Stimulated activated naive CD8-positive, alpha-beta T cell treated with anti-CD3 and anti-CD28 coated beads, Interleukin-15, amount 100 ng/mL, for 72 hours (primary cell): ENCODE measurements around the gene ERVK3-1.
"Not testable (repeated sequence)": the region's sequence is repeated elsewhere in the genome, so short reads cannot be mapped to it uniquely, and the experiment has no call there.

ENCODE experiments used
- ATAC-seq: fragments of 150-1000 bp; cut with Tn5 transposase; 2 replicates; pipeline ENCODE4 v1.10.0; 2021; ENCODE audit warnings: mild to moderate bottlenecking, moderate library complexity
- DNase-seq, 2 donors: peaks; one replicate each; pipeline ENCODE4 v3.0.0; 2021 to 2022
- H3K27ac Mint-ChIP-seq, 2 donors: one replicate each; pipeline ENCODE4 v1.8.0; 2022; ENCODE audit warnings: mild to moderate bottlenecking in 2 of 2, mixed read lengths in 2 of 2, moderate library complexity in 2 of 2
- H3K27me3 Mint-ChIP-seq: one replicate; pipeline ENCODE4 v1.8.0; 2022; ENCODE audit warnings: mixed read lengths
- H3K4me1 Mint-ChIP-seq: one replicate; pipeline ENCODE4 v1.8.0; 2022; ENCODE audit warnings: mild to moderate bottlenecking, mixed read lengths
- H3K4me3 Mint-ChIP-seq, 2 donors: one replicate each; pipeline ENCODE4 v1.8.0; 2022; ENCODE audit warnings: mild to moderate bottlenecking in 2 of 2, mixed read lengths in 2 of 2, moderate library complexity in 1 of 2
- H3K9me3 Mint-ChIP-seq, 2 donors: one replicate each; pipeline ENCODE4 v1.8.0; 2022; ENCODE audit warnings: mixed read lengths in 2 of 2

The ERVK3-1 gene, protein sequence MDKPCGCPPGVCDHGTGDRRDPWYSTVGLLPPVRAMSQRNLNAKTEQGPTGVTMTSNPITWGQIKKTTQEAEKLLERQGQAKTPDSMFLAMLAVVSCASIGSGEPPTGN

DNA sequence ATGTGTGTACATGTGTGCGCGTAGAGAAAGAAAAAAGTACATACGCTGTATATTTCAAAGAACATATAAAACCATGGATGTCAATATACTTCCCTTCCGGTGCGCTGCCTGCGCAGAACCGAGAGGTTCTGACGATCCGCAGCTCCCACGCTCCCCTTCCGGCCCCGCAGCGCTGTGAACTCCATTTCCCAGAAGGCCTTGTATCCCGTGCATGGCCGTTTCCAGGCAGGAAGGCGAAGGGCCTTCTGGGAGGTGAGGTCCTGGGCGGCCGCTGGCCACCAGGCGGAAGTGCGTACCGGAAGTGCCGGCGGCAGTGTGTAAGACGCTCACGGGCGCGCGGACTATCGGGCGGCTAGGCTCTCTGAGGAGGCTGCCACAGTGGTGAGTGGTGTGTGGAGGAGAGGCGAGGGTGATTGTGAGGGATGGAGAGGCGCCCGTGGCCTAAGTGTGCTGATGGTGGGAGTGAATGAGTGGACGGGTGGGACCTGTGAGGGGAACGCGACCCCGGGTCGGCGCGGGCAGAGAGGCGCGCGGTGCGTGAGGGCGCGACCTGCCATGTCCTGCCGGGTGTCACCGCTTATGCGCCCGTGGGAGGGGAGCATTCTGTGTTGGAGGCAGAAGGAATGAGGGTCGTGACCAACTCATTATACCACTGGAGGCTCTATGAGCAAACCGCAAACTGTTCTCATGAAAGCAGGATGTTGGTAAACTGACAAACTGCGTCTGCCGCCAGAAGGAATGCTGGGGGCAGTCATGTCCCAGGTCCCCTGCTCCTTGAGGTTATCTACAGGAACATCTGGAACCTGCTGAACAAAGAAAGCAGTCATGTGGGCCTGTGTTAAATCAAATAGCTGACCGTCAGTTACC, at the start of gene ERVK3-1:
Gene ERVK3-1, plus strand, starts transcription at position 313 of the 867 bp plus-strand sequence. CDS start 6,792 bp downstream, outside the sequence.
- Mint-ChIP-seq H3K4me1 (peaks cover 56% of the 10 kb centered on the region), H3K9me3 (peaks cover 5 to 10% of the 10 kb centered on the region in 2 donors), H3K27ac (peak within 1 kb of the TSS; percentile 97), H3K4me3 (peak within 1 kb of the TSS; percentile 91 to 92), H3K27me3 (no peaks in the 10 kb centered on the region)
- peak; percentile 98 for ATAC-seq
- peak; percentile 93 to 97 for DNase-seq

DNA sequence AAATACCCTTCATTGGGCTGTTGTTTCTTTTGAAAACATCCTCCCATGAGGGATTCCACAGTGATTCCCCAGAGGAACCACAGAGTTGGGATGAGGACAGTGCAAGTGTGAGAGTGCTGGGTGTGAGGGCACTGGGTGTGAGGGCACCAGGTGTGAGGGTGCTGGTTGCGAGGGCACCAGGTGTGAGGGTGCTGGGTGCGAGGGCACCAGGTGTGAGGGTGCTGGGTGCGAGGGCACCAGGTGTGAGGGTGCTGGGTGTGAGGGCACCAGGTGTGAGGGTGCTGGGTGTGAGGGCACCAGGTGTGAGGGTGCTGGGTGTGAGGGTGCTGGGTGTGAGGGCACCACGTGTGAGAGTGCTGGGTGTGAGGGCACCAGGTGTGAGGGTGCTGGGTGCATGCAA, 46.9 kb upstream of the ERVK3-1 start:
- not testable (repeated sequence) for H3K27me3 Mint-ChIP-seq, H3K4me1 Mint-ChIP-seq, DNase-seq, H3K4me3 Mint-ChIP-seq, ATAC-seq
- H3K27ac Mint-ChIP-seq: peak overlapping the region in 1 of 2 donors; percentile 55
- peaks cover 43 to 79% of the 10 kb centered on the region in 2 donors for H3K9me3 Mint-ChIP-seq

DNA sequence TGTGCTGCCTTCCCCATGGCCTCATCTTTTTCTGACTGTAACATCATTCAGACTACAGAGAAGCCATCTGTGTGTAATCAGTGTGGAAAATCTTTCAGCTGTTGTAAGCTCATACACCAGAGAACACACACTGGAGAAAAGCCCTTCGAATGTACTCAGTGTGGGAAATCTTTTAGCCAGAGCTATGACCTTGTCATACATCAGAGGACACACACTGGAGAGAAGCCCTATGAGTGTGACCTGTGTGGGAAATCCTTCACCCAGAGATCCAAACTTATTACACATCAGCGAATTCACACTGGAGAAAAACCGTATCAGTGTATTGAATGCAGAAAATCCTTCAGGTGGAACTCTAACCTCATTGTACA, 43.6 kb upstream of the ERVK3-1 start:
- H3K27ac Mint-ChIP-seq: no peak overlapping the region
- H3K9me3 Mint-ChIP-seq: peaks cover 32 to 55% of the 10 kb centered on the region in 2 donors
- DNase-seq (no peak), ATAC-seq (no peak)
- H3K4me1 Mint-ChIP-seq: no peaks in the 10 kb centered on the region
- no peaks in the 10 kb centered on the region for H3K27me3 Mint-ChIP-seq
- H3K4me3 Mint-ChIP-seq: no peak overlapping the region

DNA sequence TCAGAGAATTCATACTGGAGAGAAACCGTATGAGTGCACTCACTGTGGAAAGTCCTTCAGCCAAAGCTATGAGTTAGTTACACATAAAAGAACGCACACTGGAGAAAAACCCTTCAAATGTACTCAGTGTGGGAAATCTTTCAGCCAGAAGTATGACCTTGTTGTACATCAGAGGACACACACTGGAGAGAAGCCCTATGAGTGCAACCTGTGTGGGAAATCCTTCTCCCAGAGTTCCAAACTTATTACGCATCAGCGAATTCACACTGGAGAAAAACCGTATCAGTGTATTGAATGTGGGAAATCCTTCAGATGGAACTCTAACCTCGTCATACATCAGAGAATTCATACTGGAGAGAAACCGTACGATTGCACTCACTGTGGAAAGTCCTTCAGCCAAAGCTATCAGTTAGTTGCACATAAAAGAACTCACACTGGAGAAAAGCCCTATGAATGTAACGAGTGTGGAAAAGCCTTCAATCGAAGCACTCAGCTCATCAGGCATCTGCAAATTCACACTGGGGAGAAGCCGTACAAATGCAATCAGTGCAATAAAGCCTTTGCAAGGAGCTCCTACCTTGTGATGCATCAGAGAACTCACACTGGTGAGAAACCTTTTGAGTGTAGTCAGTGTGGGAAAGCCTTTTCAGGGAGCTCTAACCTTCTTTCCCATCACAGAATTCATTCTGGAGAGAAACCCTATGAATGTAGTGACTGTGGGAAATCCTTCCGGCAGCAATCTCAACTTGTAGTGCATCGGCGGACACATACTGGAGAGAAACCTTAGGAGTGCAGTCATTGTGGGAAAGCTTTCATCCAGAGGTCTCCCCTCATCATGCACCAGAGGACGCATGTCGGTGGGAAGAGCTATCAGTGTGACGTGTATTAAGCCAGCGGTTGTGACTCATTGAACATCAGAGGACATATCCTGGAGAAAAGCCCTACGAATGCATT, 42.9 kb upstream of the ERVK3-1 start:
- no peaks in the 10 kb centered on the region for H3K27me3 Mint-ChIP-seq
- peak overlapping the region in 1 of 2 donors; percentile 91 for H3K27ac Mint-ChIP-seq
- DNase-seq (no peak), ATAC-seq (no peak)
- H3K4me1 Mint-ChIP-seq: no peaks in the 10 kb centered on the region
- peaks cover 31 to 49% of the 10 kb centered on the region in 2 donors for H3K9me3 Mint-ChIP-seq
- no peak overlapping the region for H3K4me3 Mint-ChIP-seq

DNA sequence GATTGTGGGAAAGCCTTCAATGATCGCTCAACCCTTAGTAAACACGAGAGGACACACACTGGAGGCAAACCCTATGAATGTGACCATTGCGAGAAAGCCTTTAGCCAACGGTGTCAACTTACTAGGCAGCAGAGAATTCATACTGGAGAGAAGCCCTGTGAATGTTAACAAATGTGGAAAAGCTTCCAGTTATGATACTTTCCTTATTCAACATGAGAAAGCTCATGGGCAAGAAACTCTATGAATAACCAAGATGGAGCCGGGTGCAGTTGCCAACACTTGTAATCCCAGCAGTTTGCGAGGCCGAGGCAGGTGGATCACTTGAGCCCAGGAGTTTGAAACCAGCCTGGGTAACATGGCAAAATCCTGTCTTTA, 42.3 kb upstream of the ERVK3-1 start:
- Mint-ChIP-seq H3K27me3 (no peaks in the 10 kb centered on the region), H3K4me1 (no peaks in the 10 kb centered on the region), H3K27ac (peak overlapping the region in 1 of 2 donors; percentile 91), H3K9me3 (peaks cover 24 to 42% of the 10 kb centered on the region in 2 donors), H3K4me3 (no peak overlapping the region)
- ATAC-seq: no peak
- DNase-seq: no peak

DNA sequence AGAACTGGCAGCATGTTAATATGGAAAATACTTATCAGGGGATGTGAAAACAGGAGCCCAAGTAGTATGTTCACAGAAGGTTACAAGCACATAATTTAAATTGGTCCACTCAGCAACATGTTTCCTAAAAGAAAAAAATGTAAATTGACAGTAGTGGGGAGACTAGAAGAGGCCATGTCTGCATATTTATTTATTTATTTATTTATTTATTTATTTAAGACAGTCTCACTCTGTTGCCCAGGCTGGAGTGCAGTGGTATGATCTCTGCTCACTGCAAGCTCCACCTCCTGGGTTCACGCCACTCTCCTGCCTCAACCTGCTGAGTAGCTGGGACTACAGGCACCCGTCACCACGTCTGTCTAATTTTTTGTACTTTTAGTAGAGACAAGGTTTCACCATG, 40.1 kb upstream of the ERVK3-1 start:
- Mint-ChIP-seq H3K27me3 (no peaks in the 10 kb centered on the region), H3K27ac (no peak overlapping the region), H3K4me3 (no peak overlapping the region), H3K9me3 (peaks cover 22 to 33% of the 10 kb centered on the region in 2 donors), H3K4me1 (no peaks in the 10 kb centered on the region)
- ATAC-seq: no peak
- DNase-seq: no peak

DNA sequence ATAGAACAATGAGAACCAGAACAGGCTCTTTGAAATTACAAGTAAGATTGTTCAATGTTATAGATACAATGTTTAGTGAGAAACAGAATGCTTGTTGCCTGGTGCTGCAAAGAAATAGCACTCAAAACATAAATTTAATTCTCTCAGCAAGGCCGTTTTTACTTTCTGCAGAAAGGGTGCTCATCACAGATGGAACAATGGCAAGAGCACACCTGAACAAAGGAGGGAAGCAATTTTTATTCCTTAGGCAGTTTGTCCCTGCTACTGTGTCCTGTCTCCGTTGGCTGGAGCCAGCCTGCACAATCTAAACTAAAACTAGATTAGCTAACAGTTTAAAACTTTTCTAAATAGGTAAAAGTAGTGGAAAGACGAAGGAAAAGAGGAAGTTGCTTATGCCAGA, 36.8 kb upstream of the ERVK3-1 start:
- Mint-ChIP-seq H3K4me1 (no peaks in the 10 kb centered on the region), H3K9me3 (peaks cover 16 to 32% of the 10 kb centered on the region in 2 donors), H3K27me3 (no peaks in the 10 kb centered on the region), H3K4me3 (no peak overlapping the region), H3K27ac (no peak overlapping the region)
- ATAC-seq (no peak), DNase-seq (no peak)

DNA sequence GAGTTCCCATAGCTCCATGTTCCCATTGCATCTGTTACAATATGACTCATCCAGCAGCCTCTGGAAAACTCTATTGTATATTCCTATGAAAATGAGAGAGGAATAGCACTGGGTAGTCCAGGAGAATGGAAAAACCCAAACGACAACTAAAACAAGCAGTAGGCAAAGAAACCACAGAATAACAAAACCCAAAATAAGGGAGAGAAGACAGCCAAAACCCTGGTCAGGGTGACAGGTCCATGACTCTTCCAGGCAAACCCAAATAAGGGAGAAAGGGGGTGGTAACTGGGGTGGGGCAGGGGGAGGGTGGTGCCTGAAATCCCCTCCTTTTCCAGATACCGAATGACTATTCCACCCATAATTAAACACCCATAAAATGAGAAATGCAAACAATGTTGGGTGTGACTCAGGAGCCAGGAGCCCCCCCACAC, 30.4 kb upstream of the ERVK3-1 start:
- Mint-ChIP-seq H3K27me3 (no peaks in the 10 kb centered on the region), H3K9me3 (peaks cover 16 to 47% of the 10 kb centered on the region in 2 donors), H3K4me3 (no peak overlapping the region), H3K27ac (no peak overlapping the region), H3K4me1 (peaks cover 16% of the 10 kb centered on the region)
- ATAC-seq (no peak), DNase-seq (no peak)

DNA sequence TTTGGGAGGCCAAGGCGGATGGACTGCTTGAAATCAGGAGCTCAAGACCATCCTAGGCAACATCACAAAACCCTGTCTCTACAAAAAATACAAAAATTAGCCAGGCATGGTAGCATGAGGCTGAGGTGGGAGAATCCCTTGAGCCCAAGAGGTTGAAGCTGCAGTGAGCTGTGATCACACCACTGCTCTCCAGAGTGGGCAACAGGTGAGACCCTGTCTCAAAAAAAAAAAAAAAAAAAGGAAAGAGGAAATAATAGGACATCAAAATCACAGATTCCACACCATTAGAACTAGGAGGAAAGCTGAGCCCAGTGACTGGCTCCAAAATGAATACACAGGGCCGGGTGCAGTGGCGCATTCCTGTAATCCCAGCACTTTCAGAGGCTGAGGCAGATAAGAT, 29.6 kb upstream of the ERVK3-1 start:
- Mint-ChIP-seq H3K4me3 (no peak overlapping the region), H3K27me3 (no peaks in the 10 kb centered on the region), H3K27ac (peak overlapping the region in 1 of 2 donors; percentile 74), H3K4me1 (peaks cover 24% of the 10 kb centered on the region), H3K9me3 (peaks cover 10 to 45% of the 10 kb centered on the region in 2 donors)
- ATAC-seq: no peak
- DNase-seq: no peak

DNA sequence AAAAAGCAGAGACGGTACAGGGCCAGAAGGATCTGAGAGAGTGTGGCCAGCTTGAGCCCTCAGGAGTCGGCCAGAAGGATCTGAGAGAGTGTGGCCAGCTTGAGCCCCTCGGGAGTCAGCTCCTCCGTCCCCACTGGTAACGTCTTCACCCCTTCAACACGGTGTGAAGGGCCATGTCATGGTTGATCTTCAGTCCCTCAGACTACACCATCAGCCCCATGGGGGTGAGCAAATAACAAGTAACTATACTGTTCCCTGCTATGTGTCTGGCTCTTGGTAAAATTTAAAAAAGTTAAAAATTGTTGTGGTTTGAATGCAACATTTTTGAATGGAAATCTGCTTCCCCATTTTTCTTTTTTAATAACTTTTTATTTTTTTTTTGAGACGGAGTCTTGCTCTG, 28.0 kb upstream of the ERVK3-1 start:
- Mint-ChIP-seq H3K27me3 (no peaks in the 10 kb centered on the region), H3K9me3 (peaks cover 8 to 38% of the 10 kb centered on the region in 2 donors), H3K4me1 (peaks cover 36% of the 10 kb centered on the region), H3K4me3 (peak overlapping the region; percentile 35 to 85), H3K27ac (no peak overlapping the region)
- ATAC-seq (no peak), DNase-seq (no peak)

DNA sequence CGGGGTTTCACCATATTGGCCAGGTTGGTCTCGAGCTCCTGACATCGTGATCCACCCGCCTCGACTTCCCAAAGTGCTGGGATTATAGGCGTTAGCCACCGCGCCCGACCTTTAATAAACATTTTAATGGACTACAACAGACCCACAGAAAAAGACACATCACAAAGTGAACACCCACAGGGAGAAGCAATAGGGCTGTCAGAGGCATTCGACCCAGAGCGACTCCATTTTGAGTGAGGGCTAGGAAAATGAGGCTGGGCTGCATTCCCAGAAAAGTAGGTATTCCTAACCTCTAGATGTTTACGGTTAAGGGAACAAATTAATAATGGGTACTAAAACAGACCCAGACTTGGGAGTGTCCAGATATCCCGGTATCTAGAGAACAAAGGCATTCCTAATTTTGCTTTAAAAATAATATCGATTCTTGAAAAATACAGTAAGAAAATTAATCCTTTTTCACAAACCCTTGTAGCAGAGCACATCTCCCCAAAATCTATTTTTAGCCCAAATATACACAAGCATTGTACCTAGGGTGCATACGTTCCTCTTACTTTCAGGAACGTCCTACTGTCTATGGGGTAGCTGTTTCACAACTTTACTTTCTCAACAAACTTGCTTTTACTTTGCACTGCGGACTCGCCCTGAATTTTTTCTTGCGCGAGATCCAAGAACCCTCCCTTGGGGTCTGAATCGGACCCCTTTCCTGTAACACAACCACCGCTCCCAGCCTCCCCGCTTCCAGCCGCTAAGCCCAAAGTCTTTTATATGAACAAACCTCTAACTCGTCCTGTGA, 27.2 kb upstream of the ERVK3-1 start:
- H3K4me1 Mint-ChIP-seq: peaks cover 36% of the 10 kb centered on the region
- H3K27me3 Mint-ChIP-seq: no peaks in the 10 kb centered on the region
- ATAC-seq (peak; percentile 11), DNase-seq (no peak)
- peak overlapping the region; percentile 85 to 91 for H3K4me3 Mint-ChIP-seq
- H3K9me3 Mint-ChIP-seq: peaks cover 8 to 37% of the 10 kb centered on the region in 2 donors
- H3K27ac Mint-ChIP-seq: peak overlapping the region; percentile 91 to 98

DNA sequence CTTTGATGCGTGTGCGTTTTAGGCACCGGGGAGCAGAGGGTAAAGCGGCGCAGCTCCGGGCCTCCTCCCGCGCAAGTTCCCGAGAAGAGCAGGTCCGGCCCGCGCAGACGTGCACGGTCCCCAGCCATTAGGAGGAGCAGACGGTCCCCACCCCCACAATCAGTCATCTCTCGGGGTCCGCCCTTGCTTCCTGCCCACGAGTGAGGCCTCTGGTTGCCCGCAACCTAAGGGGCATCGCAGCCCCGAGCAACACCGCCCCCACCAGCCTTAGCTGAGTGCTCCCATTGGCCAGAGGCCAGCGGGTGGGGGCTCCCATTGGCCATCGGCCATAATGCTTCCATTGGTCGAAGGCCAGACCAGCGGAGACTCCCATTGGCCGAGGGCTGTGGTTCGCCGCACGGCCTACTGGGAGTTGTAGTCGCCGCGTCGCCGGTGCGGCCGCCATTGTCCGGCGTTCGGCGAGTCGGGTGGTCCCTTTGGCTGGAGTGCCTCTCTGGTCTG, 26.6 kb upstream of the ERVK3-1 start, which contains the start of gene ZNF8:
Gene ZNF8, plus strand, starts transcription at position 415 of the 501 bp plus-strand sequence. CDS start 127 bp downstream, outside the sequence.
- DNase-seq: peak; percentile 97 to 99
- Mint-ChIP-seq H3K4me1 (peaks cover 36% of the 10 kb centered on the region), H3K9me3 (peaks cover 8 to 37% of the 10 kb centered on the region in 2 donors), H3K4me3 (peak within 1 kb of the TSS; percentile 85 to 91), H3K27me3 (no peaks in the 10 kb centered on the region), H3K27ac (peak within 1 kb of the TSS; percentile 91 to 98)
- ATAC-seq: peak; percentile 97

DNA sequence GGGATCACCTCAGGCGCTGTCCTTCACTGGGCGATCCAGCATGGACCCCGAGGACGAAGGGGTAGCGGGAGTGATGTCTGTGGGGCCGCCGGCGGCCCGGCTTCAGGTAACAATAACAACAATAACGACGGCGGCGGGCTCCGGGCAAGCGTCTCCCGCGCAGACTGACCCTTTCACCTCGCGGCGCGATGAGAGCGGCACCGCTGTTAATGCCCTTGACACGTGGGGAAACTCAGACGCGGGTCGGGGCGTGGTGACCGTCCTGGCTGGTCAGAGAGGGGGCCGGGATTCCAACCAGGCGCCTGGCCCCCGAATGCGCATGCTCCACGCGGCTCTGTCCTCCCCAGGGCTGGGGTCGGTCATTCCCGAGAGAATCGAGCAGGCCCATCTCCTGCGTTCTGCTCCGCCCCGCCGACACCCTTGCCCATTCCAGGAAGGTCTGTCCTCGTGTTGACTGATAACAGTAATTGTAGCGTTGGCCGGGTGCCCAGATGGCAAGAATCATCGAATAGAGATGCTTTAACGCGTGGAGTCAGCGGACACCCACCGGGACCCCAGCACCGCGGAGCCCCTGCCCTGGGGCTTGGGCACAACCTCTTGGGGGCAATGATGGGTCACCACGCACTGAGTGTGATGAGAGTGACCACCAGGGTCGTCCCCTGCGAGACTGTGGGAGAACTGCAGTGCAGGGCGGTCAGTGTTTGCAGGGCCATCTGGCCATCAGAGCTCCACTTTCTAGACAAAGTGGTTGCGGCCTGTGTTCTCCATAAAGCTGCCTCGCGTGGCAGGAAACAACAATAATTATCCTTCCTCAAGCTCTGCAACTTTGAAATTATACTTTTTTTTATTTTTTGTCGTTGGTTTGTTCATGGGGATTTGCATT, 25.9 kb upstream of the ERVK3-1 start:
- Mint-ChIP-seq H3K4me1 (peaks cover 36% of the 10 kb centered on the region), H3K9me3 (peaks cover 5 to 33% of the 10 kb centered on the region in 2 donors), H3K4me3 (peak overlapping the region; percentile 85 to 91), H3K27ac (peak overlapping the region; percentile 91 to 98), H3K27me3 (no peaks in the 10 kb centered on the region)
- peak; percentile 34 to 66 for DNase-seq
- peak; percentile 32 for ATAC-seq

DNA sequence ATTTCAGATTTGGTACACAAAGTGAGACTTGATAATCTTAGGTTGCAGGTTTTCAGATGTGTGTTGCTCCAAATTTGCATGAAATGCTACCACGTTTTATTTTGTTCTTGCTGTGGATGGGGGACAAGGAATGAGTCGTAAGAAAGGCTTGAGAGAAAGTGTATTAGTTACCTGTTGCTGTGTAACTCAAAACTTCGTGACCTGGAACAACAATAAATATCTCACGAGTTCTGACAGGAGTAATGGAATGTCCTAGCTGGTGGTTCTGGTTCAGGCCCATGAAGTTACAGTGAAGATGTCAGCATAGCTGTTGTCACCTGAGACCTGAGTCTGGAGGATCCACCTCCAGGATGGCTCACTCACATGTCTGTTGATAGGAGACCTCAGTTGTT, 25.3 kb upstream of the ERVK3-1 start:
- Mint-ChIP-seq H3K9me3 (peaks cover 4 to 27% of the 10 kb centered on the region in 2 donors), H3K27me3 (no peaks in the 10 kb centered on the region), H3K4me1 (peaks cover 36% of the 10 kb centered on the region), H3K4me3 (peak overlapping the region; percentile 85 to 91), H3K27ac (peak overlapping the region; percentile 88 to 91)
- ATAC-seq (no peak), DNase-seq (no peak)
